Measurements from ENCODE around the gene TMIGD3. TPM values are rescaled to one million over a fixed set of nuclear protein-coding genes. Genes with fewer than 3 reads are reported as not detected.

TMIGD3 gene
- total and polyA plus RNA-seq, 10 donors = 1.6 to 33.4 (median 10.6) TPM

- Histone ChIP-seq H3K27ac (peak overlapping the region; percentile 83 to 99 (median 96)), H3K36me3 (no peaks in the 10 kb centered on the region), H3K9me3 (no peaks in the 10 kb centered on the region), H3K4me3 (peak overlapping the region in 1 of 8 donors; percentile 4), H3K4me1 (peaks cover 45 to 89% (median 78%) of the 10 kb centered on the region in 6 donors), H3K27me3 (replicated peaks in 1 of 7) (no peaks in the 10 kb centered on the region)
- WGBS, 5 donors = 42 to 66% (median 61%) methylated on average over 6 of the region's 6 CpGs
- intact Hi-C loops (cut with DNase I; ENCODE audit: low total_unique reads) = loop anchor here (5.0 to 10.0 kb wide), 2 partner anchors 147 to 249 kb away; partner anchors contain the start of gene DDX20
- peak; percentile 85 for DNase-seq
- TF ChIP-seq POLR2A (IDR thresholded peaks at IDR 0.05) (no peak), POLR2AphosphoS5 (IDR thresholded peaks at IDR 0.05) (peak in 2 of 3 donors; percentile 44 to 71)
Measured at GRCh38 chr1:111505641-111506119, 2.2 kb upstream of the TMIGD3 start.

- intact Hi-C loops (cut with DNase I; ENCODE audit: low total_unique reads) = loop anchor here (10.0 kb wide), 1 partner anchor 251 kb away; the partner anchor contains the start of gene DDX20
- Histone ChIP-seq H3K36me3 (no peaks in the 10 kb centered on the region), H3K9me3 (no peaks in the 10 kb centered on the region), H3K27me3 (replicated peaks in 1 of 7) (no peaks in the 10 kb centered on the region), H3K27ac (peak overlapping the region; percentile 35 to 99 (median 92)), H3K4me1 (peaks cover 43 to 73% (median 64%) of the 10 kb centered on the region in 6 donors), H3K4me3 (peak overlapping the region in 1 of 8 donors; percentile 42)
- DNase-seq = no peak
- no peak for TF ChIP-seq CTCF (IDR thresholded peaks at IDR 0.05 in 8 of 11, conservative IDR thresholded peaks at IDR 0.05 in 3 of 11)
- TF ChIP-seq POLR2A (IDR thresholded peaks at IDR 0.05) = no peak
- TF ChIP-seq POLR2AphosphoS5 (IDR thresholded peaks at IDR 0.05) = no peak
- WGBS, 5 donors = 61 to 83% (median 79%) methylated on average over 6 of the region's 6 CpGs
Measured at GRCh38 chr1:111504097-111504496, 664 bp upstream of the TMIGD3 start.

- TF ChIP-seq CTCF (IDR thresholded peaks at IDR 0.05 in 8 of 11, conservative IDR thresholded peaks at IDR 0.05 in 3 of 11) = no peak
- TF ChIP-seq POLR2A (IDR thresholded peaks at IDR 0.05) = no peak
- no peak for TF ChIP-seq POLR2AphosphoS5 (IDR thresholded peaks at IDR 0.05)
- WGBS, 5 donors = 78 to 87% (median 84%) methylated on average over 7 of the region's 7 CpGs
Measured at GRCh38 chr1:111501645-111502044, 1.8 kb downstream of the TMIGD3 start.

GRCh38 chr1:111499026-111499785 lies 4.2 kb downstream of the TMIGD3 start:
- H3K27ac ChIP-seq = no peak overlapping the region
- TF ChIP-seq POLR2AphosphoS5 (IDR thresholded peaks at IDR 0.05) (no peak), POLR2A (IDR thresholded peaks at IDR 0.05) (no peak), CTCF (IDR thresholded peaks at IDR 0.05 in 8 of 11, conservative IDR thresholded peaks at IDR 0.05 in 3 of 11) (no peak)
- H3K4me3 ChIP-seq = no peak overlapping the region
- DNase-seq = no peak
- H3K4me1 ChIP-seq = peaks cover 12 to 43% (median 17%) of the 10 kb centered on the region in 6 donors
- no peaks in the 10 kb centered on the region for H3K27me3 ChIP-seq (replicated peaks in 1 of 7)
- H3K9me3 ChIP-seq = peaks cover 0 to 9% (median 0%) of the 10 kb centered on the region in 8 donors
- intact Hi-C loops (cut with DNase I; ENCODE audit: low total_unique reads) = no loop called here
- 93 to 98% (median 95%) methylated on average over 5 of the region's 5 CpGs for WGBS, 5 donors
- H3K36me3 ChIP-seq = no peaks in the 10 kb centered on the region

More at GRCh38 chr1:111501645-111502044, 1.8 kb downstream of the TMIGD3 start:
- Histone ChIP-seq H3K4me3 (peak overlapping the region in 1 of 8 donors; percentile 1), H3K9me3 (peaks cover 0 to 3% (median 0%) of the 10 kb centered on the region in 8 donors), H3K4me1 (peaks cover 25 to 67% (median 41%) of the 10 kb centered on the region in 6 donors), H3K36me3 (no peaks in the 10 kb centered on the region), H3K27me3 (replicated peaks in 1 of 7) (no peaks in the 10 kb centered on the region), H3K27ac (no peak overlapping the region)
- intact Hi-C loops (cut with DNase I; ENCODE audit: low total_unique reads) = loop anchor here (10.0 kb wide), 1 partner anchor 253 kb away; the partner anchor contains the start of gene DDX20
- no peak for DNase-seq
